Urinary bladder (tissue), 4 donors: ENCODE measurements around the gene MISP. TPM values are rescaled to one million over a fixed set of nuclear protein-coding genes. Genes with fewer than 3 reads are reported as not detected.
A peak's percentile ranks its signal among the peaks of the same experiment; 100 is the strongest.

Experiments used
- DNase-seq: peaks from one replicate; pipeline ENCODE4 v3.0.0-alpha.2; 2015; ENCODE audit errors: extremely low spot score
- H3K27ac ChIP-seq: one replicate; pipeline ENCODE4 v1.5.1; 2013; ENCODE audit warnings: low read depth, mild to moderate bottlenecking, moderate library complexity
- H3K36me3 ChIP-seq: one replicate; pipeline ENCODE4 v1.6.1; 2013; ENCODE audit warnings: mild to moderate bottlenecking, moderate library complexity; ENCODE audit not compliant: insufficient read depth
- H3K4me1 ChIP-seq: one replicate; pipeline ENCODE4 v1.6.1; 2013; ENCODE audit warnings: mild to moderate bottlenecking, moderate library complexity; ENCODE audit not compliant: insufficient read depth
- H3K4me3 ChIP-seq: one replicate; pipeline ENCODE4 v1.5.1; 2013; ENCODE audit warnings: low read depth, low read length
- WGBS: extraction: QIAGEN DNeasy Blood & Tissue Kit; methylation state at CpG from one replicate; pipeline ENCODE4 v1.1.7; 2013; 5-methylcytosine and 5-hydroxymethylcytosine counted together
- polyA plus RNA-seq: library from polyadenylated mRNA; stranded (reverse); fragments of 200-250 nt; gene quantifications from one replicate; pipeline ENCODE4 v1.2.3, GENCODE V29; 2013
- total RNA-seq: library from RNA; depleted of rRNA; stranded (reverse); fragments of >200 nt; gene quantifications from one replicate; pipeline ENCODE4 v1.2.3, GENCODE V29; 2014
- donor health status: healthy with polysubstance abuse.
- donor health status: healthy.

The MISP gene
- total and polyA plus RNA-seq, 2 donors: 0.91 to 1.4 TPM

GRCh38 chr19:763181-763580 is 12.3 kb downstream of the MISP start:
- WGBS: 94% methylated on average over 10 of the region's 10 CpGs

GRCh38 chr19:763869-764268 is 13.0 kb downstream of the MISP start:
- Histone ChIP-seq H3K4me1 (no peaks in the 10 kb centered on the region), H3K27ac (no peak overlapping the region), H3K36me3 (no peaks in the 10 kb centered on the region), H3K4me3 (no peak overlapping the region)
- DNase-seq: no peak
- 93% methylated on average over 6 of the region's 6 CpGs for WGBS

More at GRCh38 chr19:763181-763580, 12.3 kb downstream of the MISP start:
- Histone ChIP-seq H3K4me3 (no peak overlapping the region), H3K36me3 (no peaks in the 10 kb centered on the region), H3K27ac (no peak overlapping the region), H3K4me1 (no peaks in the 10 kb centered on the region)
- DNase-seq: no peak

GRCh38 chr19:764301-764700 is 13.4 kb downstream of the MISP start:
- Histone ChIP-seq H3K4me3 (no peak overlapping the region), H3K36me3 (no peaks in the 10 kb centered on the region), H3K4me1 (no peaks in the 10 kb centered on the region), H3K27ac (no peak overlapping the region)
- no peak for DNase-seq
- 93% methylated on average over 12 of the region's 12 CpGs for WGBS

GRCh38 chr19:765179-765738 is 14.3 kb downstream of the MISP start:
- 84% methylated on average over 7 of the region's 7 CpGs for WGBS
- H3K4me1 ChIP-seq: no peaks in the 10 kb centered on the region
- H3K4me3 ChIP-seq: no peak overlapping the region
- H3K27ac ChIP-seq: no peak overlapping the region
- no peak for DNase-seq
- H3K36me3 ChIP-seq: no peaks in the 10 kb centered on the region

- Histone ChIP-seq H3K4me3 (no peak overlapping the region), H3K27ac (no peak overlapping the region), H3K36me3 (no peaks in the 10 kb centered on the region), H3K4me1 (no peaks in the 10 kb centered on the region)
- WGBS: 42% methylated on average over 14 of the region's 14 CpGs
- no peak for DNase-seq
Measured at GRCh38 chr19:768424-768823, 17.5 kb downstream of the MISP start.

GRCh38 chr19:769616-770015 is 18.7 kb downstream of the MISP start:
- no peaks in the 10 kb centered on the region for H3K36me3 ChIP-seq
- no peaks in the 10 kb centered on the region for H3K4me1 ChIP-seq
- no peak overlapping the region for H3K27ac ChIP-seq
- DNase-seq: no peak
- H3K4me3 ChIP-seq: no peak overlapping the region
- WGBS: 81% methylated on average over 6 of the region's 6 CpGs

- no peak overlapping the region for H3K4me3 ChIP-seq
- no peaks in the 10 kb centered on the region for H3K4me1 ChIP-seq
- no peak overlapping the region for H3K27ac ChIP-seq
- no peak for DNase-seq
- no peaks in the 10 kb centered on the region for H3K36me3 ChIP-seq
- WGBS: 23% methylated on average over 6 of the region's 6 CpGs
Measured at GRCh38 chr19:771332-771785, 20.4 kb downstream of the MISP start.

GRCh38 chr19:772063-772462 is 21.2 kb downstream of the MISP start:
- Histone ChIP-seq H3K4me3 (no peak overlapping the region), H3K36me3 (no peaks in the 10 kb centered on the region), H3K4me1 (no peaks in the 10 kb centered on the region), H3K27ac (no peak overlapping the region)
- no peak for DNase-seq
- WGBS: 80% methylated on average over 5 of the region's 5 CpGs

GRCh38 chr19:772730-773436 is 22.0 kb downstream of the MISP start:
- Histone ChIP-seq H3K27ac (no peak overlapping the region), H3K4me1 (no peaks in the 10 kb centered on the region), H3K36me3 (no peaks in the 10 kb centered on the region), H3K4me3 (no peak overlapping the region)
- no peak for DNase-seq
- WGBS: 70% methylated on average over 18 of the region's 18 CpGs

- no peak overlapping the region for H3K4me3 ChIP-seq
- WGBS: 90% methylated on average over 18 of the region's 18 CpGs
- DNase-seq: no peak
Measured at GRCh38 chr19:776549-776948, 25.6 kb downstream of the MISP start.

GRCh38 chr19:778910-779653 is 28.2 kb downstream of the MISP start:
- peaks cover 2% of the 10 kb centered on the region for H3K4me1 ChIP-seq
- no peak overlapping the region for H3K4me3 ChIP-seq
- WGBS: 36% methylated on average over 36 of the region's 36 CpGs
- H3K27ac ChIP-seq: peak overlapping the region; percentile 67
- H3K36me3 ChIP-seq: no peaks in the 10 kb centered on the region
- DNase-seq: no peak

More at GRCh38 chr19:776549-776948, 25.6 kb downstream of the MISP start:
- H3K36me3 ChIP-seq: no peaks in the 10 kb centered on the region
- no peaks in the 10 kb centered on the region for H3K4me1 ChIP-seq
- no peak overlapping the region for H3K27ac ChIP-seq

GRCh38 chr19:780935-781334 is 30.0 kb downstream of the MISP start:
- H3K4me3 ChIP-seq: no peak overlapping the region
- H3K27ac ChIP-seq: no peak overlapping the region
- DNase-seq: no peak
- H3K4me1 ChIP-seq: peaks cover 2% of the 10 kb centered on the region
- 86% methylated on average over 15 of the region's 15 CpGs for WGBS
- H3K36me3 ChIP-seq: no peaks in the 10 kb centered on the region

GRCh38 chr19:781800-782184 is 30.9 kb downstream of the MISP start:
- Histone ChIP-seq H3K36me3 (no peaks in the 10 kb centered on the region), H3K4me3 (no peak overlapping the region), H3K27ac (no peak overlapping the region), H3K4me1 (peaks cover 2% of the 10 kb centered on the region)
- WGBS: 91% methylated on average over 19 of the region's 19 CpGs
- DNase-seq: no peak
